Measurements from ENCODE around the gene CPT1B. TPM values are rescaled to one million over a fixed set of nuclear protein-coding genes. Genes with fewer than 3 reads are reported as not detected.

Gene CPT1B
- total RNA-seq, 4 donors from 2014 or later, result 5.0 to 19.6 (median 14.6) TPM

GRCh38 chr22:50531546-50531961 is 46.7 kb downstream of the CPT1B start:
- Histone ChIP-seq H3K4me1 (peaks cover 31 to 58% (median 53%) of the 10 kb centered on the region in 4 donors), H3K36me3 (no peaks in the 10 kb centered on the region), H3K27ac (replicated peaks in 1 of 4) (peak overlapping the region; percentile 79 to 93 (median 88)), H3K4me3 (peak overlapping the region; percentile 62 to 72 (median 63)), H3K27me3 (peaks cover 10 to 76% (median 37%) of the 10 kb centered on the region in 4 donors), H3K9me3 (no peaks in the 10 kb centered on the region)
- no CpG with 5 or more reads among the region's 44 CpGs for WGBS
- no peak for DNase-seq (ENCODE audit: extremely low spot score)
- TF ChIP-seq CTCF (IDR thresholded peaks at IDR 0.05) (no peak), POLR2AphosphoS5 (IDR thresholded peaks at IDR 0.05) (no peak)
- intact Hi-C loops (cut with DNase I), result no loop called here

- DNase-seq (ENCODE audit: extremely low spot score), result no peak
- intact Hi-C loops (cut with DNase I), result no loop called here
- Histone ChIP-seq H3K4me1 (peaks cover 35 to 64% (median 59%) of the 10 kb centered on the region in 4 donors), H3K4me3 (peak overlapping the region; percentile 62 to 72 (median 63)), H3K27me3 (peaks cover 10 to 70% (median 37%) of the 10 kb centered on the region in 4 donors), H3K36me3 (no peaks in the 10 kb centered on the region), H3K9me3 (no peaks in the 10 kb centered on the region), H3K27ac (replicated peaks in 1 of 4) (peak overlapping the region; percentile 79 to 93 (median 88))
- no CpG with 5 or more reads among the region's 53 CpGs for WGBS
- TF ChIP-seq CTCF (IDR thresholded peaks at IDR 0.05) (no peak), EP300 (IDR thresholded peaks at IDR 0.05) (no peak), POLR2A (IDR thresholded peaks at IDR 0.05; ENCODE audit: low read depth) (peak; percentile 76), POLR2AphosphoS5 (IDR thresholded peaks at IDR 0.05) (peak; percentile 82 to 85)
Observed at GRCh38 chr22:50530877-50531545, 47.2 kb downstream of the CPT1B start.

GRCh38 chr22:50530580-50530876 is 47.7 kb downstream of the CPT1B start:
- intact Hi-C loops (cut with DNase I), result no loop called here
- Histone ChIP-seq H3K27ac (replicated peaks in 1 of 4) (peak overlapping the region; percentile 79 to 93 (median 88)), H3K27me3 (peaks cover 10 to 65% (median 37%) of the 10 kb centered on the region in 4 donors)

GRCh38 chr22:50529897-50530579 is 48.2 kb downstream of the CPT1B start, which contains the start of gene TYMP:
Gene TYMP (minus strand): TSS chr22:50530012. CDS start chr22:50529709, 303 bp downstream.
- peaks cover 10 to 60% (median 37%) of the 10 kb centered on the region in 4 donors for H3K27me3 ChIP-seq
- peak; percentile 61 to 80 for TF ChIP-seq POLR2AphosphoS5 (IDR thresholded peaks at IDR 0.05)
- peak; percentile 46 for TF ChIP-seq POLR2A (IDR thresholded peaks at IDR 0.05; ENCODE audit: low read depth)
- no peak for TF ChIP-seq CTCF (IDR thresholded peaks at IDR 0.05)
- TF ChIP-seq EP300 (IDR thresholded peaks at IDR 0.05), result no peak

More at GRCh38 chr22:50530580-50530876, 47.7 kb downstream of the CPT1B start:
- H3K4me1 ChIP-seq, result peaks cover 35 to 68% (median 61%) of the 10 kb centered on the region in 4 donors
- H3K9me3 ChIP-seq, result no peaks in the 10 kb centered on the region
- H3K36me3 ChIP-seq, result no peaks in the 10 kb centered on the region
- no CpG with 5 or more reads among the region's 21 CpGs for WGBS
- peak overlapping the region; percentile 62 to 72 (median 63) for H3K4me3 ChIP-seq
- TF ChIP-seq POLR2AphosphoS5 (IDR thresholded peaks at IDR 0.05), result no peak
- DNase-seq (ENCODE audit: extremely low spot score), result no peak

GRCh38 chr22:50529416-50529896 is 48.8 kb downstream of the CPT1B start:
- intact Hi-C loops (cut with DNase I), result loop anchor here (5.0 kb wide), 1 partner anchor 53 kb away; the partner anchor contains the start of gene CHKB
- Histone ChIP-seq H3K27ac (replicated peaks in 1 of 4) (peak overlapping the region; percentile 79 to 93 (median 88)), H3K36me3 (no peaks in the 10 kb centered on the region), H3K27me3 (peaks cover 10 to 55% (median 37%) of the 10 kb centered on the region in 4 donors), H3K4me1 (peaks cover 41 to 77% (median 68%) of the 10 kb centered on the region in 4 donors), H3K4me3 (peak overlapping the region; percentile 62 to 72 (median 63)), H3K9me3 (no peaks in the 10 kb centered on the region)
- no CpG with 5 or more reads among the region's 50 CpGs for WGBS
- TF ChIP-seq POLR2A (IDR thresholded peaks at IDR 0.05; ENCODE audit: low read depth) (no peak), POLR2AphosphoS5 (IDR thresholded peaks at IDR 0.05) (no peak), CTCF (IDR thresholded peaks at IDR 0.05) (no peak), EP300 (IDR thresholded peaks at IDR 0.05) (no peak)
- DNase-seq (ENCODE audit: extremely low spot score), result no peak

More at GRCh38 chr22:50529897-50530579, 48.2 kb downstream of the CPT1B start, which contains the start of gene TYMP:
- Histone ChIP-seq H3K36me3 (no peaks in the 10 kb centered on the region), H3K27ac (replicated peaks in 1 of 4) (peak within 1 kb of the TSS; percentile 79 to 93 (median 88)), H3K4me3 (peak within 1 kb of the TSS; percentile 62 to 72 (median 63)), H3K9me3 (no peaks in the 10 kb centered on the region), H3K4me1 (peaks cover 35 to 71% (median 62%) of the 10 kb centered on the region in 4 donors)
- DNase-seq (ENCODE audit: extremely low spot score), result no peak
- intact Hi-C loops (cut with DNase I), result loop anchor here (5.0 kb wide), 1 partner anchor 52 kb away; the partner anchor contains the start of gene CHKB
- WGBS, result 6% methylated on average over 17 of the region's 92 CpGs

Data from esophagus muscularis mucosa (tissue), 4 donors.